ENCODE data around the gene UBE2F.
"Not testable (repeated sequence)": the region's sequence is repeated elsewhere in the genome, so short reads cannot be mapped to it uniquely, and the experiment has no call there.

Gene UBE2F

GRCh38 chr2:238043851-238044250 is 77.0 kb downstream of the UBE2F start:
- no peaks in the 10 kb centered on the region for H3K36me3 ChIP-seq (ENCODE audit: control insufficient read depth, insufficient read depth, low read length)
- H3K4me1 ChIP-seq (ENCODE audit: control insufficient read depth, insufficient read depth, low read length): no peaks in the 10 kb centered on the region
- H3K9ac ChIP-seq (ENCODE audit: low read length): no peak overlapping the region
- H3K27me3 ChIP-seq (ENCODE audit: control insufficient read depth, insufficient read depth, low read length): no peaks in the 10 kb centered on the region
- H3K4me3 ChIP-seq (ENCODE audit: low read length): no peak overlapping the region
- H3K9me3 ChIP-seq (ENCODE audit: control insufficient read depth, low read length): no peaks in the 10 kb centered on the region

- H3K9me3 ChIP-seq (ENCODE audit: control insufficient read depth, low read length): no peaks in the 10 kb centered on the region
- H3K4me3 ChIP-seq (ENCODE audit: low read length): no peak overlapping the region
- H3K27me3 ChIP-seq (ENCODE audit: control insufficient read depth, insufficient read depth, low read length): no peaks in the 10 kb centered on the region
- H3K4me1 ChIP-seq (ENCODE audit: control insufficient read depth, insufficient read depth, low read length): no peaks in the 10 kb centered on the region
- H3K36me3 ChIP-seq (ENCODE audit: control insufficient read depth, insufficient read depth, low read length): no peaks in the 10 kb centered on the region
- H3K9ac ChIP-seq (ENCODE audit: low read length): no peak overlapping the region
Measured at GRCh38 chr2:238045575-238045974, 78.8 kb downstream of the UBE2F start.

- Histone ChIP-seq H3K27me3 (ENCODE audit: control insufficient read depth, insufficient read depth, low read length) (no peaks in the 10 kb centered on the region), H3K4me3 (ENCODE audit: low read length) (no peak overlapping the region), H3K4me1 (ENCODE audit: control insufficient read depth, insufficient read depth, low read length) (no peaks in the 10 kb centered on the region), H3K9me3 (ENCODE audit: control insufficient read depth, low read length) (no peaks in the 10 kb centered on the region), H3K9ac (ENCODE audit: low read length) (no peak overlapping the region), H3K36me3 (ENCODE audit: control insufficient read depth, insufficient read depth, low read length) (no peaks in the 10 kb centered on the region)
Measured at GRCh38 chr2:238046725-238047270, 80.0 kb downstream of the UBE2F start.

- H3K9me3 ChIP-seq (ENCODE audit: control insufficient read depth, low read length): no peaks in the 10 kb centered on the region
- no peak overlapping the region for H3K4me3 ChIP-seq (ENCODE audit: low read length)
- no peaks in the 10 kb centered on the region for H3K27me3 ChIP-seq (ENCODE audit: control insufficient read depth, insufficient read depth, low read length)
- H3K36me3 ChIP-seq (ENCODE audit: control insufficient read depth, insufficient read depth, low read length): no peaks in the 10 kb centered on the region
- H3K4me1 ChIP-seq (ENCODE audit: control insufficient read depth, insufficient read depth, low read length): no peaks in the 10 kb centered on the region
- no peak overlapping the region for H3K9ac ChIP-seq (ENCODE audit: low read length)
Measured at GRCh38 chr2:238053191-238053776, 86.5 kb downstream of the UBE2F start.

- H3K4me3 ChIP-seq (ENCODE audit: low read length): no peak overlapping the region
- no peaks in the 10 kb centered on the region for H3K36me3 ChIP-seq (ENCODE audit: control insufficient read depth, insufficient read depth, low read length)
- H3K27me3 ChIP-seq (ENCODE audit: control insufficient read depth, insufficient read depth, low read length): no peaks in the 10 kb centered on the region
- peaks cover 8% of the 10 kb centered on the region for H3K4me1 ChIP-seq (ENCODE audit: control insufficient read depth, insufficient read depth, low read length)
- no peak overlapping the region for H3K9ac ChIP-seq (ENCODE audit: low read length)
- H3K9me3 ChIP-seq (ENCODE audit: control insufficient read depth, low read length): no peaks in the 10 kb centered on the region
Measured at GRCh38 chr2:238055841-238056240, 89.0 kb downstream of the UBE2F start.

DNA sequence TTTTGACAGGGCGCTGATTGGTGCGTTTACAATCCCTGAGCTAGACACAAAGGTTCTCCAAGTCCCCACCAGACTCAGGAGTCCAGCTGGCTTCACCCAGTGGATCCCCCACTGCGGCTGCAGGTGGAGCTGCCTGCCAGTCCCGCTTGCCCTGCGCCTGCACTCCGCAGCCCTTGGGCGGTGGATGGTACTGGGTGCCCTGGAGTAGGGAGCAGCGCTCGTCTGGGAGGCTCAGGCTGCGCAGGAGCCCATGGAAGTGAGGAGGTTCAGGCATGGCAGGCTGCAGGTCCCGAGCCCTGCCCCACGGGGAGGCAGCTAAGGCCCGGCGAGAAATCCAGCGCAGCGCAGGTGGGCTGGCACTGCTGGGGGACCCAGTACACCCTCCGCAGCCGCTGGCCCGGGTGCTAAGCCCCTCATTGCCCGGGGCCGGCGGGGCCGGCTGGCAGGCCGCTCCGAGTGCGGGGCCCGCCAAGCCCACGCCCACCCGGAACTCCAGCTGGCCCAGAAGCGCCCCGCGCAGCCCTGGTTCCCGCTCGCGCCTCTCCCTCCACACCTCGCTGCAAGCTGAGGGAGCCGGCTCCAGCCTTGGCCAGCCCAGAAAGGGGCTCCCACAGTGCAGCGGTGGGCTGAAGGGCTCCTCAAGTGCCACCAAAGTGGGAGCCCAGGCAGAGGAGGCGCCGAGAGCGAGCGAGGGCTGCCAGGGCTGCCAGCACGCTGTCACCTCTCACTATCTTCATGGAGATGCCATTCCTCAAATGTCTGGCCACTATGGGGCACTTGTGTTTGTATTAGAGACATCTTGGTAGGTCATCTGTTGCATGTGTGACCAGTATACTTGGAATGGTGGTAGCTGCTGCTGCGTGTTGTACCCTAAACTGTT is 91.1 kb downstream of the UBE2F start:
- peaks cover 17% of the 10 kb centered on the region for H3K4me1 ChIP-seq (ENCODE audit: control insufficient read depth, insufficient read depth, low read length)
- H3K9ac ChIP-seq (ENCODE audit: low read length); H3K9me3 ChIP-seq (ENCODE audit: control insufficient read depth, low read length); H3K27me3 ChIP-seq (ENCODE audit: control insufficient read depth, insufficient read depth, low read length); H3K36me3 ChIP-seq (ENCODE audit: control insufficient read depth, insufficient read depth, low read length); H3K4me3 ChIP-seq (ENCODE audit: low read length): not testable (repeated sequence)

- no peaks in the 10 kb centered on the region for H3K27me3 ChIP-seq (ENCODE audit: control insufficient read depth, insufficient read depth, low read length)
- no peaks in the 10 kb centered on the region for H3K9me3 ChIP-seq (ENCODE audit: control insufficient read depth, low read length)
- H3K9ac ChIP-seq (ENCODE audit: low read length): no peak overlapping the region
- no peaks in the 10 kb centered on the region for H3K36me3 ChIP-seq (ENCODE audit: control insufficient read depth, insufficient read depth, low read length)
- H3K4me1 ChIP-seq (ENCODE audit: control insufficient read depth, insufficient read depth, low read length): peaks cover 20% of the 10 kb centered on the region
- H3K4me3 ChIP-seq (ENCODE audit: low read length): peak overlapping the region; percentile 88
Measured at GRCh38 chr2:238059505-238059904, 92.7 kb downstream of the UBE2F start.

- H3K36me3 ChIP-seq (ENCODE audit: control insufficient read depth, insufficient read depth, low read length): no peaks in the 10 kb centered on the region
- no peaks in the 10 kb centered on the region for H3K9me3 ChIP-seq (ENCODE audit: control insufficient read depth, low read length)
- H3K9ac ChIP-seq (ENCODE audit: low read length): peak overlapping the region; percentile 87
- H3K27me3 ChIP-seq (ENCODE audit: control insufficient read depth, insufficient read depth, low read length): no peaks in the 10 kb centered on the region
- H3K4me3 ChIP-seq (ENCODE audit: low read length): peak overlapping the region; percentile 88
- peaks cover 20% of the 10 kb centered on the region for H3K4me1 ChIP-seq (ENCODE audit: control insufficient read depth, insufficient read depth, low read length)
Measured at GRCh38 chr2:238060096-238060541, 93.3 kb downstream of the UBE2F start.

GRCh38 chr2:238060542-238061314 is 93.9 kb downstream of the UBE2F start, which contains the start of gene SCLY:
SCLY (plus strand) TSS chr2:238061001; CDS start chr2:238061055, 54 bp downstream.
- no peaks in the 10 kb centered on the region for H3K36me3 ChIP-seq (ENCODE audit: control insufficient read depth, insufficient read depth, low read length)
- peak within 1 kb of the TSS; percentile 88 for H3K4me3 ChIP-seq (ENCODE audit: low read length)
- peaks cover 20% of the 10 kb centered on the region for H3K4me1 ChIP-seq (ENCODE audit: control insufficient read depth, insufficient read depth, low read length)
- H3K9me3 ChIP-seq (ENCODE audit: control insufficient read depth, low read length): no peaks in the 10 kb centered on the region
- H3K9ac ChIP-seq (ENCODE audit: low read length): peak within 1 kb of the TSS; percentile 87
- H3K27me3 ChIP-seq (ENCODE audit: control insufficient read depth, insufficient read depth, low read length): no peaks in the 10 kb centered on the region

GRCh38 chr2:238061315-238062202 is 94.7 kb downstream of the UBE2F start:
- peak overlapping the region; percentile 83 for H3K4me3 ChIP-seq (ENCODE audit: low read length)
- no peaks in the 10 kb centered on the region for H3K36me3 ChIP-seq (ENCODE audit: control insufficient read depth, insufficient read depth, low read length)
- no peaks in the 10 kb centered on the region for H3K9me3 ChIP-seq (ENCODE audit: control insufficient read depth, low read length)

More at GRCh38 chr2:238061315-238062202, 94.7 kb downstream of the UBE2F start:
- peak overlapping the region; percentile 76 for H3K9ac ChIP-seq (ENCODE audit: low read length)
- no peaks in the 10 kb centered on the region for H3K27me3 ChIP-seq (ENCODE audit: control insufficient read depth, insufficient read depth, low read length)
- H3K4me1 ChIP-seq (ENCODE audit: control insufficient read depth, insufficient read depth, low read length): peaks cover 20% of the 10 kb centered on the region
